ENCODE data around the gene RNF150.
A peak's percentile ranks its signal among the peaks of the same experiment; 100 is the strongest.

Gene RNF150

GRCh38 chr4:141133146-141133998, at the start of gene RNF150:
RNF150 (minus strand) TSS chr4:141133469.
- Histone ChIP-seq H3K4me3 (ENCODE audit: low read length) (peak within 1 kb of the TSS; percentile 69), H3K27ac (ENCODE audit: low read length) (no peak within 1 kb of the TSS), H2AFZ (ENCODE audit: low read depth, low read length) (peak within 1 kb of the TSS; percentile 10; the same call in 1 of the 2 replicates), H3K9me3 (ENCODE audit: insufficient read depth, low read length) (no peaks in the 10 kb centered on the region), H3K36me3 (replicated peaks; ENCODE audit: low read depth, low read length) (no peaks in the 10 kb centered on the region), H3K9ac (ENCODE audit: low read length) (no peak within 1 kb of the TSS), H3K79me2 (ENCODE audit: low read length) (no peaks in the 10 kb centered on the region), H4K20me1 (ENCODE audit: insufficient read depth, low read length) (no peaks in the 10 kb centered on the region), H3K27me3 (ENCODE audit: low read depth, low read length) (peaks cover 10% of the 10 kb centered on the region), H3K4me2 (ENCODE audit: low read length) (peak within 1 kb of the TSS; percentile 48), H3K4me1 (ENCODE audit: low read length) (no peaks in the 10 kb centered on the region)
- TF ChIP-seq CTCF (IDR thresholded peaks at IDR 0.05; ENCODE audit: low read depth, low read length) (peak; percentile 52), EZH2phosphoT487 (IDR thresholded peaks at IDR 0.05; ENCODE audit: low read depth) (no peak)

- Histone ChIP-seq H3K79me2 (ENCODE audit: low read length) (no peaks in the 10 kb centered on the region), H3K27me3 (ENCODE audit: low read depth, low read length) (peaks cover 6% of the 10 kb centered on the region; the same call in 1 of the 2 replicates), H2AFZ (ENCODE audit: low read depth, low read length) (no peak overlapping the region), H3K4me2 (ENCODE audit: low read length) (no peak overlapping the region), H3K9me3 (ENCODE audit: insufficient read depth, low read length) (no peaks in the 10 kb centered on the region), H3K9ac (ENCODE audit: low read length) (no peak overlapping the region), H3K4me1 (ENCODE audit: low read length) (no peaks in the 10 kb centered on the region), H3K4me3 (ENCODE audit: low read length) (no peak overlapping the region), H3K27ac (ENCODE audit: low read length) (no peak overlapping the region), H4K20me1 (ENCODE audit: insufficient read depth, low read length) (no peaks in the 10 kb centered on the region), H3K36me3 (replicated peaks; ENCODE audit: low read depth, low read length) (no peaks in the 10 kb centered on the region)
- TF ChIP-seq EZH2phosphoT487 (IDR thresholded peaks at IDR 0.05; ENCODE audit: low read depth) (no peak), CTCF (IDR thresholded peaks at IDR 0.05; ENCODE audit: low read depth, low read length) (no peak)
Measured at GRCh38 chr4:141180991-141181761, 47.9 kb upstream of the RNF150 start.

- no peak overlapping the region for H2AFZ ChIP-seq (ENCODE audit: low read depth, low read length)
- no peak for TF ChIP-seq CTCF (IDR thresholded peaks at IDR 0.05; ENCODE audit: low read depth, low read length)
- TF ChIP-seq EZH2phosphoT487 (IDR thresholded peaks at IDR 0.05; ENCODE audit: low read depth) = no peak
- no peak overlapping the region for H3K9ac ChIP-seq (ENCODE audit: low read length)
- no peak overlapping the region for H3K4me3 ChIP-seq (ENCODE audit: low read length)
- H3K4me2 ChIP-seq (ENCODE audit: low read length) = no peak overlapping the region
- no peak overlapping the region for H3K27ac ChIP-seq (ENCODE audit: low read length)
- H3K36me3 ChIP-seq (replicated peaks; ENCODE audit: low read depth, low read length) = no peaks in the 10 kb centered on the region
- peaks cover 2% of the 10 kb centered on the region for H3K4me1 ChIP-seq (ENCODE audit: low read length)
- no peaks in the 10 kb centered on the region for H3K79me2 ChIP-seq (ENCODE audit: low read length)
- H3K27me3 ChIP-seq (ENCODE audit: low read depth, low read length) = peaks cover 6% of the 10 kb centered on the region; the same call in 1 of the 2 replicates
- no peaks in the 10 kb centered on the region for H3K9me3 ChIP-seq (ENCODE audit: insufficient read depth, low read length)
- no peaks in the 10 kb centered on the region for H4K20me1 ChIP-seq (ENCODE audit: insufficient read depth, low read length)
Measured at GRCh38 chr4:141179474-141180373, 46.5 kb upstream of the RNF150 start.

Measured in OCI-LY3 (cell line).